Fibroblast of lung (primary cell): ENCODE data around the gene SHISA8. TPM values are rescaled to one million over a fixed set of nuclear protein-coding genes. Genes with fewer than 3 reads are reported as not detected.

Source experiments
- DNase-seq, 2 donors: peaks; one replicate each; pipeline versions ENCODE4 v3.0.0 to v3.0.0-alpha.2; 2010; ENCODE audit warnings: low read depth in 2 of 2
- H2AFZ ChIP-seq: 2 replicates; pipeline ENCODE4 v1.5.1; 2012; ENCODE audit warnings: low read length, control low read depth, inconsistent platforms
- H3K27ac ChIP-seq: 2 replicates; pipeline ENCODE4 v1.5.1; 2011; ENCODE audit warnings: low read length, control low read depth; ENCODE audit not compliant: insufficient read depth
- H3K27me3 ChIP-seq: 2 replicates; pipeline ENCODE4 v1.5.1; 2011; ENCODE audit warnings: mild to moderate bottlenecking, low read length; ENCODE audit not compliant: control insufficient read depth, insufficient read depth
- H3K36me3 ChIP-seq: 2 replicates; pipeline ENCODE4 v1.5.1; 2011; ENCODE audit warnings: low read length; ENCODE audit not compliant: control insufficient read depth, insufficient read depth
- H3K4me1 ChIP-seq: 2 replicates; pipeline ENCODE4 v1.5.1; 2011; ENCODE audit warnings: low read length; ENCODE audit not compliant: control insufficient read depth, insufficient read depth; ENCODE audit errors: extremely low read depth
- H3K4me2 ChIP-seq: 2 replicates; pipeline ENCODE4 v1.5.1; 2011; ENCODE audit warnings: low read length, control low read depth; ENCODE audit not compliant: insufficient read depth; ENCODE audit errors: extremely low read depth
- H3K4me3 ChIP-seq, 4 experiments: fragments of 200-600 bp in 1 of 4; sonication (generic) in 1 of 4; replicated peaks in 1 of 4; 2 replicates each; pipeline ENCODE4 v1.5.1; 2011 to 2016; ENCODE audit warnings: low read length in 4 of 4, low read depth in 3 of 4, mild to moderate bottlenecking in 3 of 4, control low read depth in 2 of 4, inconsistent platforms in 1 of 4, mixed read lengths in 1 of 4; ENCODE audit not compliant: insufficient read depth in 1 of 4; ENCODE audit errors: control extremely low read depth in 1 of 4
- H3K79me2 ChIP-seq: 2 replicates; pipeline ENCODE4 v1.5.1; 2012; ENCODE audit warnings: mild to moderate bottlenecking, low read length, inconsistent platforms; ENCODE audit not compliant: control insufficient read depth, insufficient read depth
- H3K9ac ChIP-seq: 2 replicates; pipeline ENCODE4 v1.5.1; 2011; ENCODE audit warnings: mild to moderate bottlenecking, low read length, control low read depth; ENCODE audit not compliant: insufficient read depth
- H3K9me3 ChIP-seq: 2 replicates; pipeline ENCODE4 v1.5.1; 2012; ENCODE audit warnings: low read depth, low read length; ENCODE audit not compliant: control insufficient read depth, insufficient read depth
- H4K20me1 ChIP-seq: 2 replicates; pipeline ENCODE4 v1.5.1; 2011; ENCODE audit warnings: low read length; ENCODE audit not compliant: control insufficient read depth, insufficient read depth; ENCODE audit errors: extremely low read depth
- EZH2 ChIP-seq: IDR thresholded peaks from 2 replicates; pipeline ENCODE4 v1.5.1; 2012; ENCODE audit warnings: low read length, control low read depth, mild to moderate bottlenecking; ENCODE audit errors: missing control alignments
- polyA plus RNA-seq, 2 donors: library from polyadenylated mRNA; depleted of rRNA in 1 of 2; stranded (reverse) in 1 of 2; unstranded in 1 of 2; fragments of >200 nt; gene quantifications; 2 replicates each; pipeline ENCODE4 v1.2.1, GENCODE V29; 2011 to 2012; ENCODE audit warnings: missing spikeins in 1 of 2
- total RNA-seq: library from RNA; depleted of rRNA; stranded (reverse); fragments of >200 nt; gene quantifications from 2 replicates; pipeline ENCODE4 v1.2.1, GENCODE V29; 2014
- TF ChIP-seq, protein P1 (sequence below), 2 donors: IDR thresholded peaks in 1 of 2; conservative IDR thresholded peaks in 1 of 2; 1 replicate in 1 of 2; 2 replicates in 1 of 2; pipeline ENCODE4 v1.5.1; 2011 to 2012; ENCODE audit warnings: low read length in 2 of 2, control low read depth in 1 of 2, inconsistent platforms in 1 of 2, low read depth in 1 of 2, mild to moderate bottlenecking in 1 of 2

Gene SHISA8
- total and polyA plus RNA-seq, 2 donors (not counting 1 experiment from before 2014, with no cell fraction given): not detected

DNA sequence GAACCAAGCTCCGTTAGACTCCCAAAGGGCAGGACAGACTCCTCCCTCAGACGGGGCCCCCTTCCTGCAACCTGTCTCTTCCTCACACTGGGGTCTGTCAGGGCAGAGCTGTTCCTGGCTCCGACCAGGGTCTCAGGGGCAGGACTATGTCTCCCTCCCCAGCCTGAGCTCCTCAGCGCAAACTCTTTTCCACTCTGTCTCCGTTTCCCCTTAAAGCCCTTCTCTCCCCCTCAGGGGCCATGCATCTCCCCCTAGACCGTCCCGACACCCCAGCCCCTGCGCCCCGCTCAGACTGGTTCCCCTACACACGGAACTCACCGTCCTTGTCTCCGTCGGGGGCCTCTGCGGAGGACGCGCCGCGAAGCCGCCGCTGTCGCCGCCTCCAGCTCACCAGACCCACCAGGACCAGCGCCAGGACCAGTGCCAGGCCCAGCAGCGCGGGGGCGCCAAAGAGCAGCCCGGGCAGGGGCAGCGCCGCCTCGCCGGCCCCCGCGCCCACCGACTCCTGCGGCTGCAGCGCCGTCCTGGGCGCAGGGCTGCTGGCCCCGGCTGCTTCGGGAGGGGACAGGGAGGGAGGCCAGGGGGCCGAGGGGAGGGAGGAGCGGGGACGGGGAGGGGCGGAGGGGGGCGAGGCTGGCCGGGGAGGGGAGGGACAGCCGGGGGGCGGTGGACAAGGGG, 11.0 kb upstream of the SHISA8 start:
- Histone ChIP-seq H3K9me3 (no peaks in the 10 kb centered on the region), H3K36me3 (no peaks in the 10 kb centered on the region), H3K27ac (no peak overlapping the region), H3K9ac (no peak overlapping the region), H3K27me3 (peaks cover 6% of the 10 kb centered on the region), H3K4me2 (peak overlapping the region; percentile 45), H3K79me2 (no peaks in the 10 kb centered on the region), H3K4me1 (peaks cover 2% of the 10 kb centered on the region), H3K4me3 (peak overlapping the region in 1 of 4 experiments; percentile 7), H2AFZ (no peak overlapping the region), H4K20me1 (no peaks in the 10 kb centered on the region)
- no peak for TF ChIP-seq EZH2
- TF ChIP-seq, protein P1, sequence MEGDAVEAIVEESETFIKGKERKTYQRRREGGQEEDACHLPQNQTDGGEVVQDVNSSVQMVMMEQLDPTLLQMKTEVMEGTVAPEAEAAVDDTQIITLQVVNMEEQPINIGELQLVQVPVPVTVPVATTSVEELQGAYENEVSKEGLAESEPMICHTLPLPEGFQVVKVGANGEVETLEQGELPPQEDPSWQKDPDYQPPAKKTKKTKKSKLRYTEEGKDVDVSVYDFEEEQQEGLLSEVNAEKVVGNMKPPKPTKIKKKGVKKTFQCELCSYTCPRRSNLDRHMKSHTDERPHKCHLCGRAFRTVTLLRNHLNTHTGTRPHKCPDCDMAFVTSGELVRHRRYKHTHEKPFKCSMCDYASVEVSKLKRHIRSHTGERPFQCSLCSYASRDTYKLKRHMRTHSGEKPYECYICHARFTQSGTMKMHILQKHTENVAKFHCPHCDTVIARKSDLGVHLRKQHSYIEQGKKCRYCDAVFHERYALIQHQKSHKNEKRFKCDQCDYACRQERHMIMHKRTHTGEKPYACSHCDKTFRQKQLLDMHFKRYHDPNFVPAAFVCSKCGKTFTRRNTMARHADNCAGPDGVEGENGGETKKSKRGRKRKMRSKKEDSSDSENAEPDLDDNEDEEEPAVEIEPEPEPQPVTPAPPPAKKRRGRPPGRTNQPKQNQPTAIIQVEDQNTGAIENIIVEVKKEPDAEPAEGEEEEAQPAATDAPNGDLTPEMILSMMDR (conservative IDR thresholded peaks at IDR 0.05 in 1 of 2, IDR thresholded peaks at IDR 0.05 in 1 of 2; ENCODE audit: low read depth in 1 of 2, low read length in 2 of 2): peak; percentile 43 to 48
- DNase-seq: peak; percentile 15 to 28

DNA sequence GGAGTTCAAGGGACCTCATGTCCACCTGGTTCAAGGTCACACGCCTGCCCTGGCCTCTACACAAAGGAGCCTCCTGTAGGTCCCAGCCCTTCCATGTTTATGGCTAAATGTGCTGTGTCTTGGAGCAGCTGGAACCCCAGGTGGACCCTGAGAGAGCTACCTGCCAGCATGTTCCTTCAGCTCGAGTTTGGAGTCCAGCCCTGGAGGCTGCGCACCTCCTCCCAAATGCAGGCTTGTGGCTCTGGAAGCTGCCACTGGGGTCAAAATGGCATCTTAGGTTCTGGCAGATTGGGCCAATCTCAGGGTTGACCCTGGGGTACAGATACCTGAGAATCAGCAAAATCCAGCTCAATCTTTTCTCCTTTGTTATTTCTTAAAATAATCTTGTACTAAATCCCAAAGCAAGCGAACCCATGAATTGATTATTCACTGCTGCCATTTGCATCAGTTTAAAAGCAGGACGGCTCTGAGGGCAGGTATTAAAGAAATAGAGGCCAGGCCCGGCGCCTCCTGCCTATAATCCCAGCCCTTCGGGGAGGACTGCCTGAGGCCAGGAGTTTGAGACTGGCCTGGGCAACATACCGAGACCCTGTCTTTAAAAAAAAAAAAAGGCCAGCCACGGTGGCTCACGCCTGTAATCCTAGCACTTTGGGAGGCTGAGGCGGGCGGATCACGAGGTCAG, 8.9 kb upstream of the SHISA8 start:
- Histone ChIP-seq H3K4me2 (no peak overlapping the region), H2AFZ (no peak overlapping the region), H3K36me3 (no peaks in the 10 kb centered on the region), H3K9ac (no peak overlapping the region), H3K27ac (no peak overlapping the region), H3K4me3 (no peak overlapping the region), H3K9me3 (no peaks in the 10 kb centered on the region), H3K79me2 (no peaks in the 10 kb centered on the region), H3K27me3 (peaks cover 6% of the 10 kb centered on the region), H4K20me1 (no peaks in the 10 kb centered on the region), H3K4me1 (peaks cover 2% of the 10 kb centered on the region)
- TF ChIP-seq, protein P1 (conservative IDR thresholded peaks at IDR 0.05 in 1 of 2, IDR thresholded peaks at IDR 0.05 in 1 of 2; ENCODE audit: low read depth in 1 of 2, low read length in 2 of 2): no peak
- no peak for TF ChIP-seq EZH2
- no peak for DNase-seq

DNA sequence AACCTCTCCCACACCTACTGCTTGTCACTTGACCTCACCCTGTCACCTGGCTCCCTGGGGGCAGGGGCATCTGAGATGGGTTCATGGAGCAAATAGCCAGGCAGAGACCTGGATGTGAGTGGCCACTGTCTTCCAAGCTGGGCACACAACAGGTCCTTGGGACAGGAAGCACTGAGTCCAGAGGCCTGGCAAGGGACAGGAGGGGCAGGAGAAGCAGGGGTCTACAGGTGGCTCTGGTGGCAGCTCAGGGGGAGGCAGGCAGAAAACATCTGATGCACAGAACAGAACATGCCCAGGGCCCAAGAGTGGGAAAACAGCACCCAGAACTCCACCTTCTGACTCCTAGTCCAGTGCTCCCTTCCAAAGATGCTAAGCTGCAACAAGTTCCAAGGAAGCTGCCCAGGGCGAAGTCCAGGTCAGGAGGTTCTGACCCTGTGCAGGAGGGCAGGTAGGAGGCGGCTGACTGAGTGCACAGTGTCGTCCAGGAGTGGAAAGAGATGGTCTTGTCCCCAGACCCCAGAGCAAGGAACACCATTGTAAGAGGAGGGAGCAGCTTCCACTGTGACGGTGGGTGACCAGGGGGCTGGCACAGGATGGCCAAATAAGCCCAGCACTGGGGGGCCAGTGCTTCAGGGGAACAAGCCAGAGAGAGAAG, 8.2 kb upstream of the SHISA8 start:
- H4K20me1 ChIP-seq: no peaks in the 10 kb centered on the region
- H3K4me2 ChIP-seq: no peak overlapping the region
- no peaks in the 10 kb centered on the region for H3K36me3 ChIP-seq
- no peaks in the 10 kb centered on the region for H3K9me3 ChIP-seq
- no peak overlapping the region for H2AFZ ChIP-seq
- no peaks in the 10 kb centered on the region for H3K79me2 ChIP-seq
- H3K4me1 ChIP-seq: peaks cover 2% of the 10 kb centered on the region
- H3K9ac ChIP-seq: no peak overlapping the region
- H3K27ac ChIP-seq: no peak overlapping the region
- H3K4me3 ChIP-seq: no peak overlapping the region
- no peak for DNase-seq
- TF ChIP-seq, protein P1 (conservative IDR thresholded peaks at IDR 0.05 in 1 of 2, IDR thresholded peaks at IDR 0.05 in 1 of 2; ENCODE audit: low read depth in 1 of 2, low read length in 2 of 2): no peak
- TF ChIP-seq EZH2: no peak
- peaks cover 6% of the 10 kb centered on the region for H3K27me3 ChIP-seq
